Hepatocyte (in vitro differentiated cells): Measurements from ENCODE around the gene EIF5A2. TPM values are rescaled to one million over a fixed set of nuclear protein-coding genes. Genes with fewer than 3 reads are reported as not detected.

Experiments
- DNase-seq: peaks from one replicate; pipeline ENCODE4 v3.0.0-alpha.2; 2016; ENCODE audit warnings: low spot score
- H2AFZ ChIP-seq: fragments of 200-600 bp; sonication (generic); 2 replicates; pipeline ENCODE4 v1.6.0; 2016; ENCODE audit warnings: antibody characterized with exemption, mild to moderate bottlenecking
- H3K27ac ChIP-seq: fragments of 200-600 bp; sonication (generic); 2 replicates; pipeline ENCODE4 v1.5.1; 2016; ENCODE audit warnings: mild to moderate bottlenecking
- H3K27me3 ChIP-seq: fragments of 200-600 bp; sonication (generic); 2 replicates; pipeline ENCODE4 v1.6.1; 2016
- H3K36me3 ChIP-seq: fragments of 200-600 bp; sonication (generic); replicated peaks from 2 replicates; pipeline ENCODE4 v1.5.1; 2016; ENCODE audit warnings: low read depth; ENCODE audit not compliant: insufficient read depth
- H3K4me1 ChIP-seq: fragments of 200-600 bp; sonication (generic); 2 replicates; pipeline ENCODE4 v1.5.1; 2016; ENCODE audit warnings: mild to moderate bottlenecking, moderate library complexity; ENCODE audit not compliant: insufficient read depth
- H3K4me2 ChIP-seq: fragments of 200-600 bp; sonication (generic); 2 replicates; pipeline ENCODE4 v1.6.0; 2016
- H3K4me3 ChIP-seq: fragments of 200-600 bp; sonication (generic); 2 replicates; pipeline ENCODE4 v1.5.1; 2016; ENCODE audit warnings: mild to moderate bottlenecking
- H3K79me2 ChIP-seq: fragments of 200-600 bp; sonication (generic); 2 replicates; pipeline ENCODE4 v1.6.0; 2017; ENCODE audit warnings: mild to moderate bottlenecking
- H3K9me2 ChIP-seq: fragments of 200-600 bp; sonication (generic); replicated peaks from 2 replicates; pipeline ENCODE4 v1.6.0; 2017; ENCODE audit warnings: mild to moderate bottlenecking; ENCODE audit not compliant: insufficient read depth
- H3K9me3 ChIP-seq: fragments of 200-600 bp; sonication (generic); 2 replicates; pipeline ENCODE4 v1.5.1; 2016; ENCODE audit warnings: low read depth, mild to moderate bottlenecking
- H4K20me1 ChIP-seq: fragments of 200-600 bp; sonication (generic); 2 replicates; pipeline ENCODE4 v1.6.0; 2016; ENCODE audit warnings: mild to moderate bottlenecking; ENCODE audit not compliant: insufficient read depth, poor library complexity, severe bottlenecking
- CTCF ChIP-seq: fragments of 200-600 bp; sonication (generic); IDR thresholded peaks from 2 replicates; pipeline ENCODE4 v1.5.1; 2016; ENCODE audit warnings: antibody characterized with exemption, mild to moderate bottlenecking; ENCODE audit not compliant: poor library complexity
- EZH2 ChIP-seq: fragments of 200-600 bp; sonication (generic); IDR thresholded peaks from 2 replicates; pipeline ENCODE4 v1.6.1; 2016; ENCODE audit warnings: antibody characterized with exemption, mild to moderate bottlenecking, borderline replicate concordance
- EZH2phosphoT487 ChIP-seq: fragments of 200-600 bp; sonication (generic); IDR thresholded peaks from one replicate; pipeline ENCODE4 v1.6.1; 2018; ENCODE audit warnings: antibody characterized with exemption, mild to moderate bottlenecking, low read depth, moderate library complexity; ENCODE audit not compliant: unreplicated experiment, severe bottlenecking
- WGBS: methylation state at CpG from one replicate; pipeline ENCODE4 v1.1.6; 2016; ENCODE audit warnings: low lambda C conversion rate; ENCODE audit errors: missing lambda C conversion rate; 5-methylcytosine and 5-hydroxymethylcytosine counted together
- polyA plus RNA-seq: library from polyadenylated mRNA; unstranded; fragments of >200 nt; fragmentation: Nextera tagmentation; extraction: Ambion mirVana; gene quantifications from 2 replicates; pipeline ENCODE4 v1.2.1, GENCODE V29; 2016
- total RNA-seq: library from RNA; depleted of rRNA; stranded (reverse); fragments of >200 nt; gene quantifications from 2 replicates; pipeline ENCODE4 v1.2.3, GENCODE V29; 2014

EIF5A2 gene
- total and polyA plus RNA-seq, 2 experiments from 2014 or later, result 4.5 to 5.3 TPM

- H3K9me3 ChIP-seq, result no peaks in the 10 kb centered on the region
- no peak overlapping the region for H3K4me3 ChIP-seq
- H4K20me1 ChIP-seq, result no peaks in the 10 kb centered on the region
- no peaks in the 10 kb centered on the region for H3K27me3 ChIP-seq
- TF ChIP-seq EZH2phosphoT487 (no peak), EZH2 (no peak), CTCF (no peak)
- no peaks in the 10 kb centered on the region for H3K4me1 ChIP-seq
- no peak overlapping the region for H3K4me2 ChIP-seq
- no peaks in the 10 kb centered on the region for H3K36me3 ChIP-seq
- no peak overlapping the region for H3K27ac ChIP-seq
- no peak for DNase-seq
- WGBS, result 57% methylated on average over 2 of the region's 2 CpGs
- no peaks in the 10 kb centered on the region for H3K9me2 ChIP-seq
- H3K79me2 ChIP-seq, result no peaks in the 10 kb centered on the region
- no peak overlapping the region for H2AFZ ChIP-seq
These were observed 68.1 kb downstream of the EIF5A2 start for GRCh38 chr3:170840291-170840859.

DNA sequence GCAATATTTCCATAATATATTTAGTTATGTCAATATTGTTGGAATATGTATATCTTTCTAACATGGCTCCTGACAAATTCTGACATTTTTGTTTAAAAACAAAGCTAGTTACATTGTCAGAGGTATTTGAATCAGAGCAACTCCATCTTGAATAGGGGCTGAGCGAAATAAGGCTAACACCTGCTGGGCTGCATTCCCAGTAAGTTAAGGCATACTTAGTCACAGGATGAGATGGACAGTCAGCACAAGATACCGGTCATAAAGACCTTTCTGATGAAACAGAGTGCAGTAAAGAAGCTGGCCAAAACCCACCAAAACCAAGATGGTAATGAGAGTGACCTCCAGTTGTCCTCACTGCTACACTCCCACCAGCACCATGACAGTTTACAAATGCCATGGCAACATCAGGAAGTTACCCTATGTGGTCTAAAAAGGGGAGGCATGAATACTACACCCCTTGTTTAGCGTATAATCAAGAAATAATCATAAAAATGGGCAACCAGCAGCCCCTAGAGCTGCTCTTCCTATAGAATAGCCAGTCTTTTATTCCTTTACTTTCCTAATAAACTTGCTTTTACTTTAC lies 68.8 kb downstream of the EIF5A2 start:
- 84% methylated on average over 3 of the region's 3 CpGs for WGBS

More for the DNA sequence above, 68.8 kb downstream of the EIF5A2 start:
- Histone ChIP-seq H3K36me3 (no peaks in the 10 kb centered on the region), H3K27ac (no peak overlapping the region), H3K9me3 (no peaks in the 10 kb centered on the region), H3K4me1 (no peaks in the 10 kb centered on the region), H4K20me1 (no peaks in the 10 kb centered on the region), H3K9me2 (no peaks in the 10 kb centered on the region), H3K27me3 (peaks cover 2% of the 10 kb centered on the region), H2AFZ (no peak overlapping the region), H3K4me3 (no peak overlapping the region), H3K4me2 (no peak overlapping the region), H3K79me2 (no peaks in the 10 kb centered on the region)
- DNase-seq, result no peak
- no peak for TF ChIP-seq CTCF
- TF ChIP-seq EZH2phosphoT487, result no peak
- TF ChIP-seq EZH2, result no peak

Other genes starting within 250 kb of the EIF5A2 start
- gene RPL22L1, start 38.4 kb downstream of the EIF5A2 start, total RNA-seq, result 168 and 173 TPM in 2 replicates
- 40.2 and 63.1 TPM in 2 replicates for gene RPL22L1, start 38.4 kb downstream of the EIF5A2 start, polyA plus RNA-seq
- gene SLC2A2, start 118.1 kb upstream of the EIF5A2 start, total RNA-seq, result 123 and 133 TPM in 2 replicates
- gene SLC2A2, start 118.1 kb upstream of the EIF5A2 start, polyA plus RNA-seq, result 21.7 and 40.8 TPM in 2 replicates